ENCODE measurements around the gene TMEM79. TPM values are rescaled to one million over a fixed set of nuclear protein-coding genes. Genes with fewer than 3 reads are reported as not detected.

The TMEM79 gene
- total RNA-seq, 1 donor from 2014 or later: 4.8 TPM

- peak; percentile 7 for TF ChIP-seq CTCF (IDR thresholded peaks at IDR 0.05)
- Histone ChIP-seq H3K27me3 (ENCODE audit: low read depth) (no peaks in the 10 kb centered on the region), H3K36me3 (peaks cover 30% of the 10 kb centered on the region), H3K4me1 (peaks cover 21% of the 10 kb centered on the region), H3K9me3 (no peaks in the 10 kb centered on the region), H3K27ac (peak overlapping the region; percentile 54), H3K4me3 (peak overlapping the region; percentile 70)
- no peak for DNase-seq
- intact Hi-C loops (cut with DNase I): no loop called here
- no peak for ATAC-seq
Measured at GRCh38 chr1:156337888-156338179, 53.7 kb downstream of the TMEM79 start.

DNA sequence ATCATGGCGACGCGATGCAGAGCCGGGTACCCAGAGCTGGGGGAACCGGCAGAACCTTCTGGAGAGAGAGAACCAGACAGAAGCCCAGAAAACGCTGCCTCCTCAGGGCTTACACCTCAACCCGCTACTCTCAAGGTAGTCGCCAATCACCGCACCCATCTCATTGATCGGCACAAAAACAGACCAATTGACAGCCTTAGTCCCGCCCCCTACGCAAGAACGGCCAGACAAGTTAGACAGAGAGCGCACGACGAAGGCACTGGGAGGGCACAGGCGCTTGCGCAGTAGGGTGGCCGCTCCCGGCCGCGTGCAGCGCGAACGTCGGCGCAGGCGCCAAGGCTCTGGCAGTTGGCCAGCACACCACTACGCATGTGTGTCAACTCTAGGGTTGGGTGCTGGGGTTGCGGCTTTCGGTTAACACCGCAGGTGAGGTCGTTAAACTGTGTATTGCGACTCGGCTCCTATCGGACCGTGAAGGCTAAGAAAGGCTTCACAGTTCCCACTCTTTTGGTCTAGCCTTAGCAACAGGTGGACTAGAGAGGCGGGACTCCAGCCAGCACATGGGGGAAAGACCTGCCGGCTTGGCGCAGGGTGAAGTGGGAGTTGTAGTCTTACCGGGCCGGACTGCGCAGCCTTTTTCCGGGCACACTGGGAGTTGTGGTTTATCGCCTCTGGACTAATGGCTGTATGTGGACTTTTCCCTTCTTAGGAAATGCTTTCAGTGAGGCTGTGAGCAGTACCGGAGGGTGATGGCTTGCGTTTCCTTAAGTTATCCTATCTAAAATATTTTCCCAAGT is 54.3 kb downstream of the TMEM79 start, which contains the start of the genes CCT3 and TSACC:
TSS of gene CCT3 (minus strand) at position 113 of the 797 bp plus-strand sequence. CDS start at position 5, 108 bp downstream.
TSS of gene TSACC (plus strand) at position 347 of the 797 bp plus-strand sequence. CDS start 1,232 bp downstream, outside the sequence.
- peak within 1 kb of the TSS; percentile 75 for H3K27ac ChIP-seq
- H3K36me3 ChIP-seq: peaks cover 25% of the 10 kb centered on the region
- DNase-seq (peak; percentile 98), ATAC-seq (peak; percentile 98 to 99)
- no peaks in the 10 kb centered on the region for H3K9me3 ChIP-seq
- no peaks in the 10 kb centered on the region for H3K27me3 ChIP-seq (ENCODE audit: low read depth)
- no peak for TF ChIP-seq CTCF (IDR thresholded peaks at IDR 0.05)
- intact Hi-C loops (cut with DNase I): no loop called here
- H3K4me1 ChIP-seq: peaks cover 21% of the 10 kb centered on the region
- peak within 1 kb of the TSS; percentile 70 for H3K4me3 ChIP-seq

Other genes with a start within 250 kb of the TMEM79 start
- gene UBQLN4, start 230.5 kb upstream of the TMEM79 start, total RNA-seq: 32.5 TPM
- gene LAMTOR2, start 229.5 kb upstream of the TMEM79 start, total RNA-seq: 66.5 TPM
- gene RAB25, start 223.2 kb upstream of the TMEM79 start, total RNA-seq: 58.0 TPM
- 0.74 TPM for gene MEX3A, start 201.9 kb upstream of the TMEM79 start, total RNA-seq
- gene LMNA, start 169.6 kb upstream of the TMEM79 start, total RNA-seq: 235 TPM
- 28.9 TPM for gene SEMA4A, start 130.7 kb upstream of the TMEM79 start, total RNA-seq
- 17.7 TPM for gene SLC25A44, start 90.2 kb upstream of the TMEM79 start, total RNA-seq
- 45.3 TPM for gene PMF1, start 71.3 kb upstream of the TMEM79 start, total RNA-seq
- gene BGLAP, start 42.1 kb upstream of the TMEM79 start, total RNA-seq: 4.8 TPM
- gene PAQR6, start 36.3 kb upstream of the TMEM79 start, total RNA-seq: 2.3 TPM
- 68.9 TPM for gene SMG5, start 1.5 kb upstream of the TMEM79 start, total RNA-seq
- gene GLMP, start 11.4 kb downstream of the TMEM79 start, total RNA-seq: 53.7 TPM
- not detected for gene VHLL, start 15.0 kb downstream of the TMEM79 start, total RNA-seq
- gene CCT3, start 54.0 kb downstream of the TMEM79 start, total RNA-seq: 117 TPM
- gene TSACC, start 54.2 kb downstream of the TMEM79 start, total RNA-seq: not detected
- not detected for gene RHBG, start 84.9 kb downstream of the TMEM79 start, total RNA-seq
- 51.0 TPM for gene MEF2D, start 216.4 kb downstream of the TMEM79 start, total RNA-seq